Fibroblast of villous mesenchyme (primary cell): ENCODE measurements around the gene KCNAB1. TPM values are rescaled to one million over a fixed set of nuclear protein-coding genes. Genes with fewer than 3 reads are reported as not detected.
"Not testable (repeated sequence)": the region's sequence is repeated elsewhere in the genome, so short reads cannot be mapped to it uniquely, and the experiment has no call there.

Experiments used
- DNase-seq: peaks from one replicate; pipeline ENCODE4 v3.0.0-alpha.2; 2010; ENCODE audit warnings: low read depth
- H3K4me3 ChIP-seq: 2 replicates; pipeline ENCODE4 v1.5.1; 2011; ENCODE audit warnings: low read depth, mild to moderate bottlenecking, low read length
- CTCF ChIP-seq: IDR thresholded peaks from 2 replicates; pipeline ENCODE4 v1.5.1; 2012; ENCODE audit warnings: low read depth, mild to moderate bottlenecking, low read length; ENCODE audit not compliant: insufficient read depth
- total RNA-seq: library from RNA; depleted of rRNA; stranded (reverse); fragments of >200 nt; gene quantifications from 2 replicates; pipeline ENCODE4 v1.2.3, GENCODE V29; 2012

The KCNAB1 gene
- total RNA-seq, 1 donor = not detected

DNA sequence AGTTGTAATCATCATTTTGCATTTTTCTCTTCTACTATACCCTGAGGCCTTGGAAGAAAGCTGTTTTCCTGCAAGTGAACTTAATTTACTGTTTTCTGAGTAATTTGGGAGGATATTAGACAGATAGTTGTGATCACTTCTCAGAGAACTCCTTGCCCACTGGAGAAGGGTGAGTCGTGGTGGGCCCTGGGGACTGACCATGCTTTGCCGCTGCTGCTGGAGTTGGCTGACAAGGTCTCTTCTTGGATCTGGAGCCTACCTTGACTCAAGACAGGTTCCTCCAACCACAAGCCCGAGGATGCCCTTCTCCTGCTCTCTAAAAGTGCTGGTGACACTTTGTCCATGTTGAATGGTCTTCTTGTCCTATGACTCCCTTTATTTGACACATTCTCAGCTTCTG is 68.4 kb downstream of the KCNAB1 start:
- DNase-seq = no peak
- TF ChIP-seq CTCF = no peak
- H3K4me3 ChIP-seq = no peak overlapping the region

DNA sequence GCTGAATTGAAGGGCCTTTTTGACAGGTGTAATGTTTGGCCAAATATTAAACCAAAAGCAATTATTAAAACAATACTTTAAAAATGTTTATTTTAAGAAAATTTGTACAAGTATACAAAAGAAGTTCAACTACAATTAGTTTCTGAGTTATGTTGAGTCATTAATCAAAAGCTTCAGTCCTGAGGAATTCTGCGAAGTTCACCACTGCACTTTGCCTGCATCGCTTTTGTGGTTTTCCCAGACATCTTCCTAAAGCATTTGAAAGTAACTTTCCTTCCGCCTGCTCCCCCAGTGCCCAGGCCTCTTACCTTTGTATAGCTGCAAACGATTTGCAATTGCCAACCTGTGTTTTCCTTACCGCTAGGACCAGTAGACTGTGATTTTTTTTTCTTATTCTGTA is 69.5 kb downstream of the KCNAB1 start:
- DNase-seq = no peak
- H3K4me3 ChIP-seq = no peak overlapping the region
- TF ChIP-seq CTCF = no peak

- DNase-seq = not testable (repeated sequence)
Observed at GRCh38 chr3:156194945-156195344, 74.6 kb downstream of the KCNAB1 start.

DNA sequence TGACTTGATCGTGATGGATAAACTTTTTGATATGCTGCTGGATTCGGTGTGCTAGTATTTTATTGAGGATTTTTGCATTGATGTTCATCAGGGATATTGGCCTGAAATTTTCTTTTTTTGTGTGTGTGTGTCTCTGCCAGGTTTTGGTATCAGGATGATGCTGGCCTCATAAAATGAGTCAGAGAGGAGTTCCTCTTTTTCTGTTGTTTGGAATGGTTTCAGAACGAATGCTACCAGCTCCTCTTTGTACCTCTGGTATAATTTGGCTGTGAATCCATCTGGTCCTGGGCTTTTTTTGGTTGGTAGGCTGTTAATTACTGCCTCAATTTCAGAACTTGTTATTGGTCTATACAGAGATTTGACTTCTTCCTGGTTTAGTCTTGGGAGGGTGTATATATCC is 76.8 kb downstream of the KCNAB1 start:
- DNase-seq, H3K4me3 ChIP-seq: not testable (repeated sequence)

More at GRCh38 chr3:156194945-156195344, 74.6 kb downstream of the KCNAB1 start:
- H3K4me3 ChIP-seq = not testable (repeated sequence)

- DNase-seq = no peak
- no peak overlapping the region for H3K4me3 ChIP-seq
- no peak for TF ChIP-seq CTCF
Observed at GRCh38 chr3:156201411-156202405, 81.3 kb downstream of the KCNAB1 start.

DNA sequence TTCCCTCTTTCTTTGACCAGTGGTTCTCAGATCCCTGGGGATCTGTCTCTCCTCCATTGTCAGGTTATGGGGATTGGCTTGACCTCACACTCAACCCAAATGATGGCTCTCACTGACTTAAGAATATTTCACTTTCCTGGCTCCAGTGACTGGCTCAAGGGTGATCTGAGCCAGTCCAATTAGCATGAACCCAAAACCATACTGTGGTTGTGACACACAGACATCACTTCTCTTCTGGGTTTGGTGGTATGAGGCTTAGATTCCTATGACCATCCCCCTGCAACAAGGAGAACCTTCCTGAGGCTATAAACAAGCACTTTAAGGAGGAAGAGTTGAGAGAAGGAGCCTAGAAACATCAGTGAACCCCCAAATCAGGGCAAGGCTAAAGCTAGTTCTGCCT is 85.8 kb downstream of the KCNAB1 start:
- no peak for DNase-seq
- TF ChIP-seq CTCF = no peak
- no peak overlapping the region for H3K4me3 ChIP-seq

DNA sequence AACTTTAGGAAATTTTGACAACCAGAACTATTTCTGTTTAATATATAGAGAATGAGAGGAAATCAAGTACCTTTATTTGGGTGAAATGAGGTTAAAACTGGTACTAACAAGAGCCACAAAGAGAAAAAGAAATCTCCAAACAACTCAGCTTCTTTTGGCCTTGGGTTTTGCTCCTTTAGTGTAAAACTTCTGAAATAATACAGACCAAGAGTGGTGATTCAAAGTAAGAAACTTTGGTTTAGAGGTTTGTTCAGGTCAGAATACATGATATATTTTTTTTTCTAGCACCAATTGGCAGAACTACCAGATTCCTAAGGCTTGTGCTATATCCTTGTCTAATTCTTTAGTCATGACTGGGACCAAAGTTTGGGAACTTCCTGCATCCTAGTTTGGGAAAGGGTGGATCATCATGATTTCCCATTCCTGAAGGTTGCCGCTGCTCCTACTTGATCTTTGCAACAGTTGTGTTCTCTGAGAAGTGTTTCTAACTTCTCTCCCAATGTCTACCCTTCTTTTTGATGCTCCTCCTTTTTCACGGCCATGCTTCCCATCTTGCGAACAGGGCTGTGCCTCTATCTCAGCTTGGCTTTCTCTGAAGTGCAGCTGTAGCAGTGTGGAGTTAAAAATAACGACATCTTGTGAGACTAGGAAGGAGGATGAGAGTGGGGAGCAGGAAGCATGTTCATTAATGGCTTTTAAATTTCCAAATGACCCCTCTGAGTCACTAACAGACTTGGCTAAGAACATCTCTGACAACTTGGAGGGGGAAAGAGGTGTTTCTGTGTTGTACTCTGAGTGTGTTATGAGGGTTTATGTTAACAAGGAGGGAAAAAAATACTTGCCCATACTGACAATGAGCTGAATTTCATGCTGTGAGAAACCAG is 87.7 kb downstream of the KCNAB1 start:
- peak; percentile 14 for DNase-seq
- TF ChIP-seq CTCF = no peak
- no peak overlapping the region for H3K4me3 ChIP-seq
